ENCODE data around the gene RPGRIP1. TPM values are rescaled to one million over a fixed set of nuclear protein-coding genes. Genes with fewer than 3 reads are reported as not detected.
"Not testable (repeated sequence)": the region's sequence is repeated elsewhere in the genome, so short reads cannot be mapped to it uniquely, and the experiment has no call there.

Gene RPGRIP1
- total and polyA plus RNA-seq, 8 donors = 0.19 to 0.58 (median 0.28) TPM; not detected in 4

- TF ChIP-seq POLR2A (IDR thresholded peaks at IDR 0.05) (no peak), POLR2AphosphoS5 (IDR thresholded peaks at IDR 0.05) (no peak), EP300 (IDR thresholded peaks at IDR 0.05) (no peak), CTCF (IDR thresholded peaks at IDR 0.05) (no peak)
- Histone ChIP-seq H3K4me1 (peaks cover 21 to 81% (median 41%) of the 10 kb centered on the region in 4 donors), H3K36me3 (peaks cover 15 to 92% (median 81%) of the 10 kb centered on the region in 4 donors), H3K27ac (no peak overlapping the region), H3K9me3 (no peaks in the 10 kb centered on the region), H3K27me3 (no peaks in the 10 kb centered on the region), H3K4me3 (no peak overlapping the region)
- intact Hi-C loops (cut with DNase I; ENCODE audit: low total_unique reads) = no loop called here
- no peak for DNase-seq
- WGBS, 5 donors = 87 to 90% (median 88%) methylated on average over 8 of the region's 8 CpGs
Observed at GRCh38 chr14:21248739-21249411, 31.0 kb upstream of the RPGRIP1 start.

- WGBS, 5 donors = 92 to 99% (median 97%) methylated on average over 5 of the region's 5 CpGs
- H3K27me3 ChIP-seq = no peaks in the 10 kb centered on the region
- no peak overlapping the region for H3K27ac ChIP-seq
- no peak for TF ChIP-seq EP300 (IDR thresholded peaks at IDR 0.05)
- no peak for TF ChIP-seq POLR2AphosphoS5 (IDR thresholded peaks at IDR 0.05)
- TF ChIP-seq CTCF (IDR thresholded peaks at IDR 0.05) = no peak
- no peak for TF ChIP-seq POLR2A (IDR thresholded peaks at IDR 0.05)
- H3K4me1 ChIP-seq = peaks cover 21 to 79% (median 45%) of the 10 kb centered on the region in 4 donors
- peaks cover 13 to 90% (median 76%) of the 10 kb centered on the region in 4 donors for H3K36me3 ChIP-seq
- H3K9me3 ChIP-seq = no peaks in the 10 kb centered on the region
- DNase-seq = no peak
- intact Hi-C loops (cut with DNase I; ENCODE audit: low total_unique reads) = no loop called here
- no peak overlapping the region for H3K4me3 ChIP-seq
Observed at GRCh38 chr14:21251215-21251614, 28.7 kb upstream of the RPGRIP1 start.

- no peak for DNase-seq
- peaks cover 22 to 79% (median 45%) of the 10 kb centered on the region in 4 donors for H3K4me1 ChIP-seq
- no peaks in the 10 kb centered on the region for H3K9me3 ChIP-seq
- H3K4me3 ChIP-seq = no peak overlapping the region
- intact Hi-C loops (cut with DNase I; ENCODE audit: low total_unique reads) = no loop called here
- TF ChIP-seq POLR2A (IDR thresholded peaks at IDR 0.05) (no peak), POLR2AphosphoS5 (IDR thresholded peaks at IDR 0.05) (no peak), CTCF (IDR thresholded peaks at IDR 0.05) (no peak), EP300 (IDR thresholded peaks at IDR 0.05) (no peak)
- H3K36me3 ChIP-seq = peaks cover 18 to 96% (median 84%) of the 10 kb centered on the region in 4 donors
- WGBS, 5 donors = 80 to 89% (median 88%) methylated on average over 2 of the region's 2 CpGs
- H3K27me3 ChIP-seq = no peaks in the 10 kb centered on the region
- H3K27ac ChIP-seq = no peak overlapping the region
Observed at GRCh38 chr14:21252149-21252548, 27.7 kb upstream of the RPGRIP1 start.

- 38 to 45% (median 44%) methylated on average over 4 of the region's 4 CpGs for WGBS, 5 donors
- Histone ChIP-seq H3K36me3 (peaks cover 18 to 94% (median 88%) of the 10 kb centered on the region in 4 donors), H3K9me3 (no peaks in the 10 kb centered on the region), H3K27me3 (no peaks in the 10 kb centered on the region), H3K4me1 (peaks cover 39 to 89% (median 63%) of the 10 kb centered on the region in 4 donors), H3K4me3 (no peak overlapping the region), H3K27ac (peak overlapping the region in 1 of 5 donors; percentile 14)
- TF ChIP-seq POLR2AphosphoS5 (IDR thresholded peaks at IDR 0.05) (no peak), CTCF (IDR thresholded peaks at IDR 0.05) (no peak), EP300 (IDR thresholded peaks at IDR 0.05) (no peak), POLR2A (IDR thresholded peaks at IDR 0.05) (no peak)
- no peak for DNase-seq
- intact Hi-C loops (cut with DNase I; ENCODE audit: low total_unique reads) = no loop called here
Observed at GRCh38 chr14:21255385-21256101, 24.3 kb upstream of the RPGRIP1 start.

GRCh38 chr14:21256102-21256447 lies 23.8 kb upstream of the RPGRIP1 start:
- not testable (repeated sequence) for H3K4me3 ChIP-seq
- peaks cover 18 to 94% (median 88%) of the 10 kb centered on the region in 4 donors for H3K36me3 ChIP-seq

More at GRCh38 chr14:21256102-21256447, 23.8 kb upstream of the RPGRIP1 start:
- 78 to 93% (median 81%) methylated on average over 8 of the region's 8 CpGs for WGBS, 5 donors
- intact Hi-C loops (cut with DNase I; ENCODE audit: low total_unique reads); DNase-seq; H3K27me3 ChIP-seq; H3K9me3 ChIP-seq: not testable (repeated sequence)
- peaks cover 40 to 94% (median 68%) of the 10 kb centered on the region in 4 donors for H3K4me1 ChIP-seq
- peak overlapping the region in 1 of 5 donors; percentile 14 for H3K27ac ChIP-seq

Data from stomach (tissue), 9 donors.